ENCODE data around the gene ANKRD45. TPM values are rescaled to one million over a fixed set of nuclear protein-coding genes. Genes with fewer than 3 reads are reported as not detected.

Gene ANKRD45, protein sequence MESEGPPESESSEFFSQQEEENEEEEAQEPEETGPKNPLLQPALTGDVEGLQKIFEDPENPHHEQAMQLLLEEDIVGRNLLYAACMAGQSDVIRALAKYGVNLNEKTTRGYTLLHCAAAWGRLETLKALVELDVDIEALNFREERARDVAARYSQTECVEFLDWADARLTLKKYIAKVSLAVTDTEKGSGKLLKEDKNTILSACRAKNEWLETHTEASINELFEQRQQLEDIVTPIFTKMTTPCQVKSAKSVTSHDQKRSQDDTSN
- total RNA-seq = 0.30 and 0.50 TPM in 2 replicates

DNA sequence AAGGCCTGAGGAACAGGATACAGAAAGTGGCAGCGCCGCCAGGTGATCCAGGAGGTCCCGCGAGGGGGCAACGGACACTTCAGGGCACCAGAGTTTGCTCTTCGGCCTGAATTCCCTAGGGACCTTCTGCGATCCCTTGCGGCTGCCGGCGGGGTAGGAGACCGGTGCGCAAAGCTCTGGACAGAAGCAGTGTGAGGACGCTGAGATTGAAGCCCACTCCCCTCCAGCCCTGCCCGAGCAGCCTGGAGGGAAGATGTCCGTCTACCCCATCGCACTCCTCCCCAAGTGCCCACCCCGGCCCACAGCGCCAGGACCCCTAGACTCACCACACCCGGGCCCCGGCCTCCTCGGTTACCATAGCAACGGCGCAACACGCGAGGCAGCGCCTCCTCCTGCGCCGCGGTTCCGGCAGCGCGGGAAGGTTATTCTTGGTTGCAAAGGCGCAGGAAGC lies at the start of gene ANKRD45:
Gene ANKRD45, minus strand, starts transcription at position 361 of the 451 bp plus-strand sequence. CDS start 10,433 bp downstream, outside the sequence.

DNA sequence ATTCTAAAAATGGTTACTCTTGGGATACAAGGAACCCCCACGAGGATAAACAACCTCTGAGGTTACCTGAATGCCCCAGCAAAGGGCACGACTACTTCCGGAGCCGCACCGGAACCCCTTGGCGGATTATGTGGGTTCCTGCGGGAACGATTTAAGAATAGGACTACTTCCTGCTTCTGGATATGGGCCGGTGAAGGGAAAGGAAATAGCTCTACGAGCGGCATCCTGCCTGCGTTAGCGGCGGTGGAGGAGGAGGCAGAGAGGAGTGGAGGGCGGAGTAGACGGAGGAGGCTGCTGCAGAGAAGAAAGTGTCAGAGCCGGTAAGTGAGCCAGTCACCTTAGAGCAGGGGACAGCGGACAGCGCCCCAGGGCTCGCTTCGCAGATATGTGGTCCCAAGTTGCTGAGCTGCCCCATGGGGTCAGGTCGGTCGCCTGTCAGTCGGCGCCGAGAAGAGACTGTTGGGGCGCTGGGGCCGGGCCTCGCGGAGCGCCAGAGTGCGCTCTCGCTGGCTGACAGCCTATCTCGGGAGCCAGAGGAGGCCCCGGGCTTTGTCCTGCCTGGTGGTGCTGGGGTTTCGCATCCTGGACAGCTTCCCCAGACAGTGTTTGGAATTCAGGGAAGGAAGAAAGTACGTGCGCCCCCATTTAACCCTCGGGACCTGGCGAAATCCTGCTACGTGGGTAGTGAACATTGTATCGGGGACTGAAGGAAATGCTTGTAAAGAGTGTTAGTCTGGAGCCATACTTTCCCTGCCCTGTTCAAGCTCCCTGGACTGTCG lies 45.3 kb upstream of the ANKRD45 start, which contains the start of gene KLHL20:
Gene KLHL20, plus strand, starts transcription at position 223 of the 779 bp plus-strand sequence. CDS start 1,063 bp downstream, outside the sequence.

DNA sequence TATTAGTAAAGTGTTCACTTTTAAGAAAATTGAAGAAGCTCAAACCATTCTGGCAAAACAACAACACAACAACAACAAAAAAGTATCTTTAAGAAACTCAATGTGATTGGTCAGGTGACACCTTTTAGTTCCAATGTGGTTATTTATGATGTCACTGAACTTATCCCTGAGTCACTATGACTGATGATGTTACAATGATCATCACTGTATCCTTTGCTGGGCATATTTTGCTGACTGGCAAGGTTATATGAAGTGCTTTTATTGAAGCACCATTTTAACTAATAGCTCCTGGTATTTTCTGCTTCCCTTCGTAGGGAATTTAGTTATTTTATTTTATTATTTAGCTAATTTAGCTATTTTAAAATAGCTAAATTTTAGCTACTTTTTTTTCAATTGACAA lies 34.5 kb downstream of the ANKRD45 start, which contains the start of gene TEX50:
Gene TEX50, plus strand, starts transcription at position 223 of the 400 bp plus-strand sequence. CDS start 184 bp downstream, outside the sequence.

DNA sequence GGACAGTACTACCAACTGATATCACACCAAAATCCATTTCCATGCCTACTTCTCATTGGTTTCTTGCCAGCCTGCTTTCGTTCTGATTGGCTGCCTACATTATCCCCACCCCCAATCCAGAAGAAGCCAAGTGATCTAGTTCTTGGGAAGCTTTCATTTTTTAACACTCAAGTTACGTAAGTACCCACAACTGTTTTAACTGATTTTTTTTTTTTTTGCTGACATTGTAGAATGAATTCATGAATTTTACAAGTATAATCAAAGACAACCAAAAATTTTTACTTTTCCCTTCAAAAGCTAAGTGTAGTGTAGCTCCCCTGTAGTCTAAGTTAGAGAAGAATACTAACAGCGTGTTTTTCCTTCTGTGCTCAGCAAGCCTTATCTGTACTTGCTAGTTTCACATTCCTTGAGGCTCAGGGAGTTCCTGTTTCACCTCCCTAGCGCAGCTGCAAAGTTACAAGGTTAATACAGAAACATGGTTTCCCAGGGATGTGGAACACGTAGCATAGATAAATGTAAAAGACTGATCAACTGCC lies 66.5 kb downstream of the ANKRD45 start, which contains the start of gene SLC9C2:
Gene SLC9C2, minus strand, starts transcription at position 17 of the 536 bp plus-strand sequence. CDS start 1,296 bp downstream, outside the sequence.

Other genes starting within 250 kb of the ANKRD45 start
- gene PRDX6, start 192.5 kb downstream of the ANKRD45 start, total RNA-seq = 256 and 317 TPM in 2 replicates
- not detected in 2 replicates for gene SLC9C2, start 66.8 kb downstream of the ANKRD45 start, total RNA-seq
- not detected in 2 replicates for gene TEX50, start 34.5 kb downstream of the ANKRD45 start, total RNA-seq
- gene KLHL20, start 45.1 kb upstream of the ANKRD45 start, total RNA-seq = 12.5 and 19.8 TPM in 2 replicates
- gene DARS2, start 154.8 kb upstream of the ANKRD45 start, total RNA-seq = 29.6 and 30.6 TPM in 2 replicates
- gene CENPL, start 155.0 kb upstream of the ANKRD45 start, total RNA-seq = 22.9 and 23.8 TPM in 2 replicates
- 496 and 502 TPM in 2 replicates for gene GAS5, start 198.1 kb upstream of the ANKRD45 start, total RNA-seq
- gene ZBTB37, start 198.5 kb upstream of the ANKRD45 start, total RNA-seq = 1.2 and 1.8 TPM in 2 replicates
- 0.15 TPM in 1 of 2 replicates, not detected in the other for gene SERPINC1, start 247.5 kb upstream of the ANKRD45 start, total RNA-seq